Left ventricle myocardium superior (tissue), 1 donor: ENCODE results near the gene LHX4. TPM values are rescaled to one million over a fixed set of nuclear protein-coding genes. Genes with fewer than 3 reads are reported as not detected.

Source experiments
- ATAC-seq: fragments of 200-7000 bp; cut with Tn5 transposase; one replicate; pipeline ENCODE4 v1.9.1; 2020; ENCODE audit warnings: mild to moderate bottlenecking, moderate library complexity
- DNase-seq: peaks from one replicate; pipeline ENCODE4 v3.0.0-alpha.2; 2020
- intact Hi-C: fragments of 100-400 bp; cut with micrococcal nuclease; formaldehyde crosslinking; loops from one replicate; pipeline ENCODE4 v1.11.0; 2022
- long read RNA-seq: library from polyadenylated mRNA; unstranded; transcript quantifications from one replicate; pipeline ENCODE4 v2.0.0, GENCODE V29; 2021
- total RNA-seq: library from RNA; stranded (reverse); fragmentation: NEBNext Ultra II Directional; extraction: Animal tissue kit (Norgen Biotek cat#: 25700); gene quantifications from one replicate; pipeline ENCODE4 v1.2.1, GENCODE V29; 2021
- donor health status: DM: no; HTN: yes; CAD: no; lungs with severe emphysema.

LHX4 gene
- not detected for total RNA-seq
- long read RNA-seq, result 0 reads

DNA sequence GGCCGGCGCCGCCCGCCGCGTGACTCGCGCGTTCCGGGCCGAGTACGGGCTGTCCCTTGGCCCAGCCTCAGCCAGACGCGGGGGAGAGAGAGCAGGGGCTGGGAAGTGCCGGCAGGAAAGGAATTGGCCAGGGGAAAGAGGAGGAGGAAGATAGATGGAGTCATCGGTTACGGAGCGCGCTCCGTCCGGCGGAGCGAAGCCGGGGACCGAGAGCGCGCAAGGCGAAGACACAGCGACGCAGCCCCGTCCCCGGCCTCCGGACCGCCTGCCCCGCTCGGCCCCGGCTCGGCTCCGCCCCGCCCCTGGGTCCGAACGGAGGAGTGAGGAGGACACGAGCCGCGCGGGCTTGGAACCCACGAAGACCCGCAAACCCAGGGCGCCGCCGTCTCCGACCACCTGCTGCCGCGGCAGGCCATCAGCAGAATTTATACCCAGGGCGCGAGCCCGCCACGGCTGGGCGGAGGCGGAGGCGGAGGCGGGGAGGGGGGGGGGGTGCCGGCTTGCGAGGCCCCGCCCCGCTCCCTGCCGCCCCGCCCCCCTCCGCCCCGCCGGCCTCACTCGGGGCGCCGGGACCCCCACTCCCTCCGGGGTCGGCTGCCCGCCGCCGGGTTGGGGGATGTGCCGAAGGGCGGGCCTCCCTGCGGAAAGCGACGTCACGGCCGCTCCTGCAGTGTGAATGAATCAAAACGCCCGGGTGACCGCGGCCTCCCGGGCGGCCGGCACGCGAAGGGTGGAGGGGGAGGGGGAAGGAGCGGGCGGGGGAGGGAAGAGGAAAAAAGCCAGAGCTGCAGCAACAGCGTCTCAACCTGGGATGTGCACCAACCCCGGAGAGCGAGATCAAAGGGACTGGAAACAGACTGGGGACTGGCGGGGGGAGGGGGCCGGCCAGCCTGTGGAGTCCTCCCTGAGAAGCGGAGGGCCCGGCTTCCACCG is at the start of gene LHX4:
Gene LHX4, plus strand, starts transcription at position 782 of the 933 bp plus-strand sequence. CDS start 266 bp downstream, outside the sequence.
- ATAC-seq (peak; percentile 66), DNase-seq (no peak)
- intact Hi-C loops, result no loop called here

DNA sequence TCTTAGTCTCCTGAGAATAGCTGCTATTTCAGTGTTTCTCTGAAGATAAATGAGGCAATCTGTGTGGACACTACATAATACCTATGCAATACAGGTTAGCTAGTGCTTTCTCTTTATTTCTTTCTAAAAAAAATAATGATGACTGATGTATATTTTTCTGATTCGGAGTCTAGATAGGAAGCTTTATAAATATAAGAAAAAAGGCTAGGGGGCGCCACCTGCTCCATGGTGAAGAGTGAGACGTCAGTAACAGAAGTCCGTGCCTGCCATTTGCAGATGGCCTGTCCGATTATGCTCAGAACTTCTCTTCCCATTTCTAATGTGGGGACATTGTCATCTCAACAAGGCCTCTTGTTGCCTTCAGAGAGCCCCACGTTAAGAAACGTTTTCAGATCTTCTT is 49.0 kb upstream of the LHX4 start:
- ATAC-seq (no peak), DNase-seq (no peak)
- intact Hi-C loops, result no loop called here

DNA sequence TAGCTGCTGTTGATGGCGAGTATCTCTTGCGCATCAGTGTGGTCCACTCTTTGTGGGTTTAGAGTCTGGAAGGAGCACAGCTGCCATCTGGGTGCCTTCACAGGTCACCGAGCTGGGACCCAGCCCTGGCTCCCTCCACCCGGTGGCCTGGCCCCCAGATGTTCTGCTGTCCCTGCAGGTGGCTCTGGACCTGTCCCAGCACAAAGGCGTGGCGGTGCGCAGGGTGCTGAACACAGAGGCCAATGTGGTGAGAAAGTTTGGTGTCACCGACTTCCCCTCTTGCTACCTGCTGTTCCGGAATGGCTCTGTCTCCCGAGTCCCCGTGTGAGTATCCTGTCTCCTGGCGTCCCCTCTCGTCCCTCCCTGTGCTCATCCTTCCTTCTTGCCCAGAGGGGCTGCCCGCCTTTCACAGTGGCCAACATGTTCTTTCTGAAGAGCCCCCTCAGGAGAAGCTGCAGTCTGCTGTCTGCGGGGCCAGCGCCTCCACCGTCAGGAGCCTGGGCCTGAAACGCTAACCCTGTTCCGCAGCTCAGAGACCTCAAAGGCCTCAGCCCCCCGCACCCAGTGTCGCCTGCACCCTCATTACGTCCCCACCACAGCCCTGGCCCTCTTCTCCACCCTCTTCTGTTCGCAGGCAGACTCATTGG is 47.9 kb upstream of the LHX4 start:
- intact Hi-C loops, result no loop called here
- ATAC-seq, result no peak
- no peak for DNase-seq

DNA sequence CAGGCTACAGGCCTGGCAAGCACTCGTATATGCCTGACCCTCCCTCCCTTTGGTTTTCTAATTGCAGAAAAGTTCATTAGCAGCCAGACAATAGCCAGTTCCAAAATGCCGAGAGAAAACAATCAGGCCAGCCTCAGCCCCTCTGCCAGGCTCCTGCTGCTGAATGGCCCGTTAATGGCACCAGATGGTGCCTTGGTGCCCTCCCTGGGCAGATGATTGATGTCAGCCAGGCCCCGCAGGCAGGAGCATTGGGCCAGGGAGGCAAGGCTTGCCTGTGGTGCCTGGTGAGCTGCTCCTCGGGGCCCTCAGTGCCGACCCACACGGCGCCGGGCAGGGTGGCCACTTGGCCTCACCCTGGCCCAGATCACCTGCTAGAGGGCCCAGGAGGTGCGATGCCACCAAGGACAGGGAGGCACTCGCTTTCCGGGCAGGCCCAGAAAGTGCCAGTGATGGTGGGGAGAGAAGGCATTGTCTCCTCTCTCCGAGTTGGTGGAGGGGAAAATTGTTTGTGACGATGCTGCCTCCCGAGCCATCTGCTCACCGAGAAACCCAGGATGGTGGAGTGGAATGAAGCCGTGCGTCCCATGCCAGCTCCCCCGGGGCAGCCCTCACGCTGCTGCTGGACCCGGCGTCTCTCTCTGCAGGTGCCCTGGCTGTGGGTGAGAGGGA is 47.3 kb upstream of the LHX4 start:
- ATAC-seq (no peak), DNase-seq (no peak)
- intact Hi-C loops, result no loop called here

DNA sequence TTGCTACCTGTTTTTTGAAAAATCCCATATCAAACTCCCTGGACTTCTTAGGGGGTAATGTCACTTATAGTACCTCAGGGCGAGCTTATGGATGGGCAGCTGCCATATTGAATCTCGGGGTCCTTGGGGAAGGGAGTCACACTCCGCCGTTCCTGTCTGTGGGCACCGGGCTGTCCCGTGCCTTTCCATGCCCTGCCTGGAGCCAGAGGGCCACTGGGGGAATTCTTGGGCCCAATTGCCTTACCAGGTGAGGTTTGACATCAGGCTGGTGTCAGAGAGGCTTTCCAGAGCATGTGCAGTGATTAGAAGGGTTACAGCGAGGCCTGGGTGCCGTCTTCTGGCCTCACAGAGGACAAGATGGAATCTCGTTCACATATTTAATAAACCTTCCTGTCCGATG is 46.6 kb upstream of the LHX4 start:
- intact Hi-C loops, result no loop called here
- no peak for DNase-seq
- peak; percentile 27 for ATAC-seq

DNA sequence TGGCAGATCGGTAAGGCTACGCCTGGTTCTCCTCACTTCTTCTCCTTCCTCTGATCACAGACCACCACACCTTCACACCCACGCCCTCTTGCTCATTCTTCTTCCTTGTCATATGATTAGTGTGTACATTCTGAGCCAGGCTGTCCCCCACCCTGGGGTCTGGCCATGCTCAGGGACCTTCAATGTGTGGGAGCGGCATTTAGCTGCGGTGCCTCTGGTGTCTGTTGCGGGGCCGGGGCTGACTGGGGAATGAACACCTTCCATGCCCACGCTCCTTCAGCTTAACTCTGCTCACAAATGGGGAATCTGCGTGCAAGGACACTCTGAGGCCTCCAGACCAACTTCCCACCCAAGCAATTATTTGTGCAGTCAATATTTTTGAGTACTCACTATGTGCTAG is 46.0 kb upstream of the LHX4 start:
- DNase-seq, result no peak
- intact Hi-C loops, result no loop called here
- no peak for ATAC-seq

DNA sequence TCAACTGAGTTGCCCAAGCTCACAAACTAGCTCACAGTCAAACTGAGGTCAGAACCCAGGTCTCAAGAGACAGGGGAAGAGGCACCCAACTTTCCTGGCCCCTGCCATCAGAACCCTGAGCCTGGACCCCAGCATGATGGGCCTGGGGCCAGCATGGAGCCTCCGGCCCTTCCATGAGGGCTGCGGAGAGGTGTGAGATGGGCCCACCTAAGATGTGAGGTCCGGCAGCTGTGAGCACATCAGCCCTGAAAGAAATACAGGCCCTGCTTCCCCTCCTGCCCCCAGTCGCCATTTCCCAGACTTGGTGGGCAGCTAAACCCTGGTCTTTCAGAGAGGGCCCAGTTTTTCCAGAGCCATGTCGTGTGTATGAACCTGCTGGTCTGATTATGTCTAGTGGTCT is 44.8 kb upstream of the LHX4 start:
- no peak for DNase-seq
- no peak for ATAC-seq
- intact Hi-C loops, result no loop called here

GRCh38 chr1:180185971-180186645 is 44.0 kb upstream of the LHX4 start:
- intact Hi-C loops, result no loop called here
- ATAC-seq (no peak), DNase-seq (no peak)

DNA sequence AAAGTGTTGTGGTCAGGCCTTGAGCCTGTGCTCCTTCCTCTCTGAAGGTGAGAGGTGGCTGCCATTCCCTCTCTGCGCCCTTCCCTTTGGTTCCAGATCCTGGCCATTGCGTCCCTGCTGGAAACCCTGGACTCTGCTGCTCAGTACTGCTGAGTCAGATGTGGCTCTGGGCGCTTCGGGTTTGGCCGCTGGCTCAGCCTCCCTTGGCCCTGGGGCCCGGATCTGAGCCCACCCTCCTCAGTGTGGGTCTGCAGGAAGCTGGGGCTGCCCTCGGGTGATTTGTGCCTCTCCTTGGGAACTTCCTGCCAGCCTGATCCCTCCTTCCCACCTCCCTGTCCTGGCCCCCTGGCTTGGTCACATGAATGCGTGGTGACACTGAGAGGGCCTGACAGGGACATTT is 43.2 kb upstream of the LHX4 start:
- ATAC-seq (no peak), DNase-seq (no peak)
- intact Hi-C loops, result no loop called here

GRCh38 chr1:180187626-180188025 is 42.4 kb upstream of the LHX4 start:
- ATAC-seq (no peak), DNase-seq (no peak)
- intact Hi-C loops, result no loop called here

GRCh38 chr1:180188091-180188506 is 42.0 kb upstream of the LHX4 start:
- ATAC-seq (peak; percentile 52), DNase-seq (peak; percentile 52)
- intact Hi-C loops, result no loop called here

- no peak for DNase-seq
- intact Hi-C loops, result no loop called here
- ATAC-seq, result no peak
These were observed 41.3 kb upstream of the LHX4 start for GRCh38 chr1:180188684-180189175.

GRCh38 chr1:180190091-180190490 is 40.0 kb upstream of the LHX4 start:
- DNase-seq (no peak), ATAC-seq (no peak)
- intact Hi-C loops, result no loop called here

DNA sequence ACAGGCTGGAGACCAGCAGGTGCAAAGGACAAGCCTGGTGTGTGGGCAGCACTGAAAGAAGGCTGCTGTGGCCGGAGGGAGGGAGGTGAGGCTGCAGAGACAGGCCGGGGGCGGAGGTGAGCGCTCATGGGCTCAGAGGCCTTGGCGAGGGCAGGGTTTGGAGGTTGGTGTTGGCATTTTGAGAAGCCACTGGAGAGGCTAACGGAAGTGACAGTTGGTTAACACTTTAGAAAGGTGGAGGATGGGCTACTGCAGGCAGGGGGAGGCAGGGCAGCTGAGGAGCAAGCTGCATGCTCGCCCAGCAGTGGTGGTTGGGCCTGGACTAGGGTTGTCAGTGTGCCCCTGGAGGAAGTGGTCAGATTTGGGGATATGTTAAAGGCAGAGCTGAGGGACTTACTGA is 37.9 kb upstream of the LHX4 start:
- ATAC-seq, result no peak
- DNase-seq, result no peak
- intact Hi-C loops, result no loop called here

DNA sequence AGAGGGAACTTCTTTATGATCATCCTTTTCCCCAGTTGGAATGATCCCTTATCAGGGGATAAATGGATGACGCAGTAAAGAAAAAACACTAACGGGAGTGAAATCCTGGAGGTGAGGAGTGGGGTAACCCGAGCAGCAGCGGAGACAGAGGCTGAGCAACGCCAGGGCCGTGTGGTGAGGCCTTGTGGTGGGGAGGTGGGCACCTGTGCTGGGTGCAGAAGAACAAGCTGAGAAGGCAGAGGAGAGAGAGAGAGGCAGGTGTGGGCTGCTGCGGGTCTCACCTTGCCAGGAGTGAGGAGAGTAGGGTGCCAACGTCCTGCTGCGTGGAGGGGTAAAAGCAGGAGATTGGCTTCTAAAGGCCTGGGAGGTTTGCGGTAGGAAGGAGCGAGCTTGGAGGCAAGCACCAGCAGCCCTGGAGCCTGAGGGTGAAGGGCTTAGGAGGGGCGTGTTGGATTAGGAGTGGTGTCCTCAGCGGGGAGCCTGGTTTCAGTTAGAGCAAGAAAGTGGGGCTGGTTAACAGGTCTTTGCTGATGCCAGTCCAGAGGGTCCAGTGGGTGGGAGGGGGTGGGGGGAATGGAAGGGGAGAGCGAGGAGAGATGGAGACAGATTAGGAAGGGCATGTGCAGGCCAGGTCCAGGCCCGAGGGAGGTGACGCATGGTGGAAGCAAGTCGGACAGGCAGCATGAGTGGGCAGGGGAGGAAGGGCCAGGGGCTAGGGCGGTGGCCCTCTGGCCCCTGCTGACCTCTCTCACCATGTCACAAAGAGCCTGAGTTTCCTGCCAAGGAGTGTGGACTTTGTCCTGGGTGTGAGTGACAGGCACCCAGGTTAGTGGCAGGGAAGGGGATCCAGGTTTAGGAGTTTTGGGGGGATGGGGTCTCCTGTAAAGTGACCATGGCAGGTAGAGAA is 36.7 kb upstream of the LHX4 start:
- intact Hi-C loops, result no loop called here
- DNase-seq, result no peak
- ATAC-seq, result no peak

GRCh38 chr1:180194048-180194425 is 36.0 kb upstream of the LHX4 start:
- intact Hi-C loops, result no loop called here
- ATAC-seq, result no peak
- no peak for DNase-seq

DNA sequence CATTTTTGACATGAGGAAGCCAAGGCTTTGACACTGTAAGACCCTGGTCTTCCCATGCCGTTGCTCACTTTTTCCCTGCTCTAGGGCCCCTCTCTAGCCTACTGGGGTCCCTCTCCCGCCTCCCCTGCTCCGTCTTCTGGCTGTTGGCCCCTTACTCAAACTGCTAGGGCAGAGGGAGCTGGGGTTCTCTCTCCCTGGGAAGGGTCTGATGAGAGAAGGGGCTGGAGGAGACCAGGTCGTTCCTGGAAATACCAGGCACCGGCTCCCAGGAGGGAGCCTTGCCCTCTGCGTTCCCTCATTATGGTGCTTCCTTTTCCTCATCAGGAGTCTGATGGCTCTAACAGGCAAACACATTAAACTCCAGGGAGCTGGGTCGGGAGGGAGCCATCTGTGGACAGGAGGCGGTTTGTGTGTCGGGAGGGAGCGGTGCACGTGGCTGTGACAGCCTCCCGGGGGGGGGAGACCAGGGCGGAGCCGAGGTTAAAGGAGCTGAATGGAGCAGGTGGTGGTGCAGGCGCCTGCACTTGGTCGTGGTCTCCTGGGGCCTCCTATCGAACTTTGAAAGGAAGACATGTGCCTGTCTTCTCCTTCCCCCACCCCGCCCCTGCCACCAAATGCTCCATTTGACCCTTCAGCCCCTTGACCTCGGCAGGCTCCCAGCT is 35.4 kb upstream of the LHX4 start:
- ATAC-seq (no peak), DNase-seq (no peak)
- intact Hi-C loops, result no loop called here

- ATAC-seq (no peak), DNase-seq (no peak)
- intact Hi-C loops, result no loop called here
These were observed 34.7 kb upstream of the LHX4 start for GRCh38 chr1:180195401-180195800.
